Astrocyte (in vitro differentiated cells and primary cell): ENCODE results near the gene ELMO1. TPM values are rescaled to one million over a fixed set of nuclear protein-coding genes. Genes with fewer than 3 reads are reported as not detected.

ENCODE experiments used
- DNase-seq: peaks from one replicate; pipeline ENCODE4 v3.0.0-alpha.2; 2010; ENCODE audit warnings: low read depth
- FAIRE-seq: peaks from 2 replicates; lab custom pipeline; 2011; peaks lifted over from hg19 to GRCh38; lab: Jason Lieb, UNC
- H2AFZ ChIP-seq: 2 replicates; pipeline ENCODE4 v1.6.0; 2012; ENCODE audit warnings: low read depth, low read length, inconsistent platforms
- H3K27ac ChIP-seq: 2 replicates; pipeline ENCODE4 v1.5.1; 2011; ENCODE audit warnings: low read depth, low read length, inconsistent platforms
- H3K27me3 ChIP-seq: 2 replicates; pipeline ENCODE4 v1.6.0; 2011; ENCODE audit warnings: low read length, inconsistent platforms; ENCODE audit not compliant: insufficient read depth
- H3K36me3 ChIP-seq: 2 replicates; pipeline ENCODE4 v1.5.1; 2011; ENCODE audit warnings: low read length, inconsistent platforms; ENCODE audit not compliant: insufficient read depth
- H3K4me1 ChIP-seq: 2 replicates; pipeline ENCODE4 v1.5.1; 2011; ENCODE audit warnings: low read length, inconsistent platforms; ENCODE audit not compliant: insufficient read depth
- H3K4me2 ChIP-seq: 2 replicates; pipeline ENCODE4 v1.6.0; 2012; ENCODE audit warnings: low read length, inconsistent platforms
- H3K4me3 ChIP-seq: 2 replicates; pipeline ENCODE4 v1.5.1; 2011; ENCODE audit warnings: low read depth, mild to moderate bottlenecking, low read length, inconsistent platforms; ENCODE audit not compliant: insufficient read depth
- H3K79me2 ChIP-seq: 2 replicates; pipeline ENCODE4 v1.6.0; 2012; ENCODE audit warnings: mild to moderate bottlenecking, low read length, inconsistent platforms; ENCODE audit not compliant: insufficient read depth
- H3K9ac ChIP-seq: 2 replicates; pipeline ENCODE4 v1.6.0; 2012; ENCODE audit warnings: mild to moderate bottlenecking, low read length, inconsistent platforms
- H3K9me3 ChIP-seq: 2 replicates; pipeline ENCODE4 v1.5.1; 2012; ENCODE audit warnings: low read depth, mild to moderate bottlenecking, low read length, inconsistent platforms; ENCODE audit not compliant: insufficient read depth
- H4K20me1 ChIP-seq: 2 replicates; pipeline ENCODE4 v1.6.0; 2012; ENCODE audit warnings: low read length, inconsistent platforms; ENCODE audit not compliant: insufficient read depth
- H3K27ac Mint-ChIP-seq: one replicate; pipeline ENCODE4 v1.8.0; 2021; ENCODE audit warnings: mild to moderate bottlenecking, mixed read lengths; ENCODE audit not compliant: unreplicated experiment
- H3K27me3 Mint-ChIP-seq: one replicate; pipeline ENCODE4 v1.8.0; 2021; ENCODE audit warnings: low read depth, mixed read lengths; ENCODE audit not compliant: unreplicated experiment
- H3K36me3 Mint-ChIP-seq: one replicate; pipeline ENCODE4 v1.8.0; 2021; ENCODE audit warnings: low read depth, mixed read lengths; ENCODE audit not compliant: unreplicated experiment
- H3K4me1 Mint-ChIP-seq: one replicate; pipeline ENCODE4 v1.8.0; 2021; ENCODE audit warnings: low read depth, mixed read lengths; ENCODE audit not compliant: unreplicated experiment
- H3K4me3 Mint-ChIP-seq: one replicate; pipeline ENCODE4 v1.8.0; 2021; ENCODE audit warnings: mild to moderate bottlenecking, moderate library complexity, mixed read lengths; ENCODE audit not compliant: unreplicated experiment
- H3K9me3 Mint-ChIP-seq: one replicate; pipeline ENCODE4 v1.8.0; 2021; ENCODE audit warnings: mild to moderate bottlenecking, mixed read lengths; ENCODE audit not compliant: unreplicated experiment
- CTCF ChIP-seq: IDR thresholded peaks from 2 replicates; pipeline ENCODE4 v1.5.1; 2011; ENCODE audit warnings: low read depth, mild to moderate bottlenecking, inconsistent platforms, low read length, moderate library complexity; ENCODE audit not compliant: insufficient read depth
- EZH2 ChIP-seq: IDR thresholded peaks from 2 replicates; pipeline ENCODE4 v1.6.1; 2012; ENCODE audit warnings: mild to moderate bottlenecking, low read length, inconsistent platforms; ENCODE audit not compliant: insufficient read depth
- total RNA-seq: library from RNA; stranded (reverse); gene quantifications from 2 replicates; pipeline ENCODE4 v1.2.1, GENCODE V29; 2021

ELMO1 gene
- total RNA-seq, 1 donor from 2014 or later, result 20.4 TPM

DNA sequence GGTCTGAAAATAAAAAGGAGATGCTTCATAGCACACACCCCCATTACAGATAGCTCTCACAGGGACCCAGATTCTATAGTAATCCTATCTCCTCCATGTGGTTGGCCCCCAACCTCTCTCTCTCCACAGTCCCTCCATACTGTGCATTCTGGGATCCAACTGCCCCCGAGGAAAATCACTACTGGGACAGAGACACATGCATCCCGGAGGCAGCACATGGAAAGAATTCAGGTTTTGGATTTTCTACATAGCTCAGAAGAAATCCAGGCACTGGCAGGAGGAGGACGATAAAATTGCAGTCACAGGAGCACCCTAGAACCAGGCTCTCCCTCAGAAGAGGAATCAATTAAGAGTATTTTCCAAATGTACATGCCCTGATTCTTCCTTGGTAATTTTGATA is 239.5 kb downstream of the ELMO1 start:
- Histone ChIP-seq H2AFZ (no peak overlapping the region), H3K4me1 (no peaks in the 10 kb centered on the region), H3K27ac (no peak overlapping the region), H3K9me3 (no peaks in the 10 kb centered on the region), H4K20me1 (no peaks in the 10 kb centered on the region), H3K4me2 (no peak overlapping the region), H3K27me3 (no peaks in the 10 kb centered on the region), H3K79me2 (no peaks in the 10 kb centered on the region), H3K4me3 (no peak overlapping the region), H3K9ac (no peak overlapping the region), H3K36me3 (no peaks in the 10 kb centered on the region)
- no peak for DNase-seq
- Mint-ChIP-seq H3K4me3 (no peak overlapping the region), H3K27me3 (no peaks in the 10 kb centered on the region), H3K4me1 (peaks cover 4% of the 10 kb centered on the region), H3K36me3 (peaks cover 8% of the 10 kb centered on the region), H3K9me3 (peaks cover 4% of the 10 kb centered on the region), H3K27ac (no peak overlapping the region)
- TF ChIP-seq CTCF, result no peak
- TF ChIP-seq EZH2, result no peak
- FAIRE-seq, result no peak

DNA sequence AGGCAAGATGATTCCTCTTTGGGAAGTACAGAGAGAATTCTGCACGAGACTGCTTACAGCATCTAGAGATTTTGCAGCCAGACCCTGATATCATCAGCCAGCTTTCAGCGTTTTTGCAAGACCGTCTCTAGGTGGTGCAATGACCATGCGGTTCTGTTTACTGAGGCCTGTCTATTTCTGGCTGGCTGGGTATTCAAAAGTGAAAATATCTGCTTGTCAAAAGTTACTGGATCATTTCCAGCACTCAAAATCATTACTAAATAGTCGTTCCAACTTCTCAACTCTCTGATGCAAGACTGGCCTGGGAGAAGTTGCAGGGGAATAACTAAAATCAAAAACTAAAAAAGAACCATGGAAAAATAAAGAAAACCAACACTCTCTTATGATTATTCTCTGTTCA is 240.1 kb downstream of the ELMO1 start:
- H3K27ac ChIP-seq, result no peak overlapping the region
- H2AFZ ChIP-seq, result no peak overlapping the region
- H3K36me3 Mint-ChIP-seq, result peaks cover 12% of the 10 kb centered on the region
- H3K9me3 ChIP-seq, result no peaks in the 10 kb centered on the region
- peaks cover 4% of the 10 kb centered on the region for H3K4me1 Mint-ChIP-seq
- H3K36me3 ChIP-seq, result no peaks in the 10 kb centered on the region
- no peak overlapping the region for H3K4me3 ChIP-seq
- H3K27ac Mint-ChIP-seq, result no peak overlapping the region
- no peak overlapping the region for H3K9ac ChIP-seq
- DNase-seq (peak; percentile 38), FAIRE-seq (no peak)
- H4K20me1 ChIP-seq, result no peaks in the 10 kb centered on the region
- no peaks in the 10 kb centered on the region for H3K4me1 ChIP-seq
- no peak for TF ChIP-seq EZH2
- TF ChIP-seq CTCF, result peak; percentile 45
- no peaks in the 10 kb centered on the region for H3K27me3 Mint-ChIP-seq
- H3K79me2 ChIP-seq, result no peaks in the 10 kb centered on the region
- H3K4me2 ChIP-seq, result no peak overlapping the region
- H3K4me3 Mint-ChIP-seq, result no peak overlapping the region
- peaks cover 4% of the 10 kb centered on the region for H3K9me3 Mint-ChIP-seq
- H3K27me3 ChIP-seq, result no peaks in the 10 kb centered on the region

DNA sequence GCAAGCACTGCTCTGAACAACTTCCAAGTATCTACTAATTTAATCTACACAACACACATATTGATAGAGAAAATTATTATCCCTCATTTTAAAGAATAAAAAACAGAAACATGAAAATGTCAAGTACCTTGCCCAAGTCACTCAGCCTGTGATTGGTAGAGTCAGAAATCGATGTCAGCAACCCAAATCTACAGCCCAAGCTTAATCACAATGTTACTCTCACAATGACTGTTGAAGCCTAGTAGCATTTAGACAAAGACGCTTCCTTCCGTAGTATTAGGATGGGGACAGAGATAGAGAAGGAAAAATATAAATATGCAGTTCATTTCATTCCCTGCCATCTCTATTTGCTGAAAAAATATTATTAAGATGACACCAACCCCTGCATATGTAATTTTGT is 242.5 kb downstream of the ELMO1 start:
- no peak for FAIRE-seq
- Histone ChIP-seq H3K27ac (no peak overlapping the region), H3K36me3 (no peaks in the 10 kb centered on the region), H3K9ac (no peak overlapping the region), H3K79me2 (no peaks in the 10 kb centered on the region), H3K4me2 (no peak overlapping the region), H3K27me3 (no peaks in the 10 kb centered on the region), H3K4me3 (no peak overlapping the region), H3K4me1 (peaks cover 3% of the 10 kb centered on the region), H2AFZ (no peak overlapping the region), H4K20me1 (no peaks in the 10 kb centered on the region), H3K9me3 (no peaks in the 10 kb centered on the region)
- Mint-ChIP-seq H3K4me3 (no peak overlapping the region), H3K4me1 (peaks cover 4% of the 10 kb centered on the region), H3K27ac (no peak overlapping the region), H3K36me3 (peaks cover 11% of the 10 kb centered on the region), H3K9me3 (peaks cover 1% of the 10 kb centered on the region), H3K27me3 (no peaks in the 10 kb centered on the region)
- DNase-seq, result no peak
- TF ChIP-seq EZH2, result no peak
- TF ChIP-seq CTCF, result no peak
